Astrocyte of the spinal cord (primary cell): Measurements from ENCODE around the gene GALNT7.

Experiments used
- DNase-seq: peaks from one replicate; pipeline ENCODE4 v3.0.0; 2011; ENCODE audit warnings: low read depth, low spot score
- H3K4me3 ChIP-seq: 2 replicates; pipeline ENCODE4 v1.5.1; 2011; ENCODE audit warnings: low read depth, mild to moderate bottlenecking, low read length, moderate library complexity
- in situ Hi-C: cut with HindIII; loops from 2 replicates; pipeline ENCODE4 v1.10.0; 2017; ENCODE audit warnings: low sequenced_read_pairs
- TF ChIP-seq, protein P1 (sequence below): IDR thresholded peaks from 2 replicates; pipeline ENCODE4 v1.5.1; 2012; ENCODE audit warnings: low read depth, mild to moderate bottlenecking, low read length, inconsistent platforms

GALNT7 gene

DNA sequence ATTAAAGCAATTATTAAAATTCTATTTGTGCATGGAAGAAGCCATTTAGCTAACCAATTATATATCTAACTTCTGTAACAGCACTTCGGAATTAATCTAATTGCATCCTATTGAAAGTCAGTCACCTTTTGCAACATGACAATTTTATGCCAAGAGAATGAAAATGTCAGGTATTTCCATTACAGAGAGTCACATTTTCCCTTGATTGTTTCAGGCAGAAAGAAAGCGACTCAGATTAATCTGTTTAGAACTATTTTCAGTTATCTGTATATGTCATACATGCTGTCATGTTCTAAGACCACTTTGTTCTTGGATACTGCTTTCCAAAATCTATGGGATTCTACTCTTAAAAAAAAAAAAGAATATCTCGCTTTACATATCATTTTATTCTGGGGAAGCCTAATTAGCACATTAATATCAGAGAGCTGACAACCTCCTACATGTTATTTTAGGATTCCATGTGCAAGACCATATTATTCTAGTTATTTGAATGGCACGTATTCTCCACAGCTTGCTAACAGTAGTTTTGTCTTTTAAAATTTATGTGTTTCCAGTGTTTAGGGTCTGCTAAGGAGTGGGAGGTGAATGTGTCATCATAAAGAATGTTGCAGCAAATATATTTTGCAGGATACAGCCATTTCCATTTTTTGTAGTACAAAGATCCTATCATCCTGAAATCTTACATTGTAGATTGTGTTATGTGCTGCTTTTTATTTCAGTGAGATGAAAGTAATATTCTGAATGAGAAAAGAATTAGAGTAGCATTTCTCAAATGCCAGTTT, 31.7 kb downstream of the GALNT7 start:
- no peak for DNase-seq
- in situ Hi-C loops = no loop called here
- TF ChIP-seq, protein P1, sequence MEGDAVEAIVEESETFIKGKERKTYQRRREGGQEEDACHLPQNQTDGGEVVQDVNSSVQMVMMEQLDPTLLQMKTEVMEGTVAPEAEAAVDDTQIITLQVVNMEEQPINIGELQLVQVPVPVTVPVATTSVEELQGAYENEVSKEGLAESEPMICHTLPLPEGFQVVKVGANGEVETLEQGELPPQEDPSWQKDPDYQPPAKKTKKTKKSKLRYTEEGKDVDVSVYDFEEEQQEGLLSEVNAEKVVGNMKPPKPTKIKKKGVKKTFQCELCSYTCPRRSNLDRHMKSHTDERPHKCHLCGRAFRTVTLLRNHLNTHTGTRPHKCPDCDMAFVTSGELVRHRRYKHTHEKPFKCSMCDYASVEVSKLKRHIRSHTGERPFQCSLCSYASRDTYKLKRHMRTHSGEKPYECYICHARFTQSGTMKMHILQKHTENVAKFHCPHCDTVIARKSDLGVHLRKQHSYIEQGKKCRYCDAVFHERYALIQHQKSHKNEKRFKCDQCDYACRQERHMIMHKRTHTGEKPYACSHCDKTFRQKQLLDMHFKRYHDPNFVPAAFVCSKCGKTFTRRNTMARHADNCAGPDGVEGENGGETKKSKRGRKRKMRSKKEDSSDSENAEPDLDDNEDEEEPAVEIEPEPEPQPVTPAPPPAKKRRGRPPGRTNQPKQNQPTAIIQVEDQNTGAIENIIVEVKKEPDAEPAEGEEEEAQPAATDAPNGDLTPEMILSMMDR = no peak
- H3K4me3 ChIP-seq = no peak overlapping the region

GRCh38 chr4:173202395-173202794, 33.8 kb downstream of the GALNT7 start:
- in situ Hi-C loops = no loop called here
- TF ChIP-seq, protein P1 = no peak
- DNase-seq = no peak
- no peak overlapping the region for H3K4me3 ChIP-seq

- in situ Hi-C loops = no loop called here
- DNase-seq = no peak
- H3K4me3 ChIP-seq = no peak overlapping the region
- TF ChIP-seq, protein P1 = no peak
Observed at GRCh38 chr4:173205656-173206055, 37.0 kb downstream of the GALNT7 start.

GRCh38 chr4:173208420-173208819, 39.8 kb downstream of the GALNT7 start:
- TF ChIP-seq, protein P1 = no peak
- in situ Hi-C loops = no loop called here
- no peak for DNase-seq
- H3K4me3 ChIP-seq = no peak overlapping the region

- no peak for DNase-seq
- in situ Hi-C loops = no loop called here
- TF ChIP-seq, protein P1 = no peak
- no peak overlapping the region for H3K4me3 ChIP-seq
Observed at GRCh38 chr4:173211222-173211621, 42.6 kb downstream of the GALNT7 start.

DNA sequence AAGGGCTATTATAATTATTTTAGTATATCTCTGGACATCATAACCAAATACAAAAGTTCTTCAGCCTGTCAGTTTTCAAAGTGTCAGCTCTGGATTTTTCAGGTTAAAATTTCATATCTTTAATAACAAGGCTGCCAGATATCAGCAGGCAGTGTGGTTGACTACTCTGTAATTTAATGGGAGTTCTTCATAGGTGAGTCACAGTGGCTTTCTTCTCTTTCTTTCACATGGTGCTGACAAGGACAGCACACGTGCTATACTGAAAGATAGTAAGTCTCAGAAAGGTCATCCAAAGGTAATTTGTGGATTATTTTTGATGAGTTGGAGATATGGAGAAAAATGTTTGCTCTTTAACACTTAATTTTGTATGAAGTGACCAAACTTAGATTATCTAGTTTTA, 43.2 kb downstream of the GALNT7 start:
- DNase-seq = peak; percentile 78
- in situ Hi-C loops = no loop called here
- no peak overlapping the region for H3K4me3 ChIP-seq
- TF ChIP-seq, protein P1 = no peak
